T1000 (cell line): ENCODE data around the gene RORC.
"Not testable (repeated sequence)": the region's sequence is repeated elsewhere in the genome, so short reads cannot be mapped to it uniquely, and the experiment has no call there.

Experiments
- DNase-seq: peaks from one replicate; lab custom pipeline; 2025; ENCODE audit warnings: mixed read lengths; lab: John Stamatoyannopoulos, UW

The RORC gene

GRCh38 chr1:151831605-151832004 is at the start of gene RORC:
Gene RORC (minus strand): TSS chr1:151831802. CDS start chr1:151831764, 38 bp downstream.
- no peak for DNase-seq

- DNase-seq, result no peak
Observed at GRCh38 chr1:151875419-151876097, 44.0 kb upstream of the RORC start.

GRCh38 chr1:151872776-151873175 is 41.2 kb upstream of the RORC start:
- not testable (repeated sequence) for DNase-seq

GRCh38 chr1:151871284-151872030 is 39.9 kb upstream of the RORC start:
- DNase-seq, result no peak

GRCh38 chr1:151868486-151868885 is 36.9 kb upstream of the RORC start:
- DNase-seq, result no peak

GRCh38 chr1:151867765-151868411 is 36.3 kb upstream of the RORC start:
- DNase-seq, result no peak

GRCh38 chr1:151867321-151867720 is 35.7 kb upstream of the RORC start:
- no peak for DNase-seq

GRCh38 chr1:151864411-151864810 is 32.8 kb upstream of the RORC start:
- DNase-seq, result no peak

GRCh38 chr1:151862604-151863003 is 31.0 kb upstream of the RORC start:
- no peak for DNase-seq

GRCh38 chr1:151860504-151861187 is 29.0 kb upstream of the RORC start:
- no peak for DNase-seq

- DNase-seq, result no peak
Observed at GRCh38 chr1:151859891-151860293, 28.3 kb upstream of the RORC start.

- DNase-seq, result no peak
Observed at GRCh38 chr1:151858886-151859665, 27.5 kb upstream of the RORC start.

- DNase-seq, result no peak
Observed at GRCh38 chr1:151858030-151858746, 26.6 kb upstream of the RORC start.

GRCh38 chr1:151855933-151856332 is 24.3 kb upstream of the RORC start:
- no peak for DNase-seq

- not testable (repeated sequence) for DNase-seq
Observed at GRCh38 chr1:151855516-151855915, 23.9 kb upstream of the RORC start.

GRCh38 chr1:151854658-151855057 is 23.1 kb upstream of the RORC start:
- DNase-seq, result no peak

GRCh38 chr1:151853411-151853943 is 21.9 kb upstream of the RORC start, which contains the start of gene THEM5:
Gene THEM5 (minus strand): TSS chr1:151853712. CDS start chr1:151853565, 147 bp downstream.
- DNase-seq, result no peak

GRCh38 chr1:151852733-151853132 is 21.1 kb upstream of the RORC start:
- DNase-seq, result no peak

- DNase-seq, result no peak
Observed at GRCh38 chr1:151851886-151852285, 20.3 kb upstream of the RORC start.

GRCh38 chr1:151849871-151850270 is 18.3 kb upstream of the RORC start:
- no peak for DNase-seq

GRCh38 chr1:151849126-151849525 is 17.5 kb upstream of the RORC start:
- no peak for DNase-seq
